Natural killer cell treated with Interleukin-12 subunit alpha and Interleukin-12 subunit beta and Interleukin-15 and Interleukin-18, amount 100 ng/mL, for 72 hours (primary cell): ENCODE measurements around the gene P2RY10. TPM values are rescaled to one million over a fixed set of nuclear protein-coding genes. Genes with fewer than 3 reads are reported as not detected.

Source experiments
- ATAC-seq, 2 donors: fragments of 150-1000 bp; cut with Tn5 transposase in 1 of 2; sonication (Bioruptor Pico), chemical (Tn5 transposase) in 1 of 2; 2 replicates each; pipeline ENCODE4 v1.10.0; 2021
- DNase-seq: peaks from one replicate; pipeline ENCODE4 v3.0.0; 2022; ENCODE audit warnings: low spot score
- H3K27ac Mint-ChIP-seq, 2 donors: 1 replicate in 1 of 2; 2 replicates in 1 of 2; pipeline ENCODE4 v1.8.0; 2022; ENCODE audit warnings: mixed read lengths in 2 of 2, mild to moderate bottlenecking in 1 of 2, moderate library complexity in 1 of 2
- H3K27me3 Mint-ChIP-seq, 2 donors: 1 replicate in 1 of 2; 2 replicates in 1 of 2; pipeline ENCODE4 v1.8.0; 2022; ENCODE audit warnings: mixed read lengths in 2 of 2
- H3K36me3 Mint-ChIP-seq: one replicate; pipeline ENCODE4 v1.8.0; 2022; ENCODE audit warnings: mixed read lengths
- H3K4me1 Mint-ChIP-seq, 2 donors: 1 replicate in 1 of 2; 2 replicates in 1 of 2; pipeline ENCODE4 v1.8.0; 2022; ENCODE audit warnings: low read depth in 2 of 2, mixed read lengths in 2 of 2, mild to moderate bottlenecking in 1 of 2
- H3K4me3 Mint-ChIP-seq: one replicate; pipeline ENCODE4 v1.8.0; 2022; ENCODE audit warnings: mixed read lengths
- H3K9me3 Mint-ChIP-seq: 2 replicates; pipeline ENCODE4 v1.8.0; 2022; ENCODE audit warnings: mixed read lengths
- total RNA-seq, 2 donors: library from RNA; stranded (reverse); gene quantifications; one replicate each; pipeline ENCODE4 v1.2.3, GENCODE V29; 2022

P2RY10 gene, protein sequence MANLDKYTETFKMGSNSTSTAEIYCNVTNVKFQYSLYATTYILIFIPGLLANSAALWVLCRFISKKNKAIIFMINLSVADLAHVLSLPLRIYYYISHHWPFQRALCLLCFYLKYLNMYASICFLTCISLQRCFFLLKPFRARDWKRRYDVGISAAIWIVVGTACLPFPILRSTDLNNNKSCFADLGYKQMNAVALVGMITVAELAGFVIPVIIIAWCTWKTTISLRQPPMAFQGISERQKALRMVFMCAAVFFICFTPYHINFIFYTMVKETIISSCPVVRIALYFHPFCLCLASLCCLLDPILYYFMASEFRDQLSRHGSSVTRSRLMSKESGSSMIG
- 10 to 100 TPM; 10.1 to 10.4 TPM for total RNA-seq

GRCh38 chrX:78945186-78945912, at the start of gene P2RY10:
P2RY10 (plus strand) TSS chrX:78945391; CDS start chrX:78960521, 15,130 bp downstream.
- DNase-seq (no peak), ATAC-seq (peak; percentile 28 to 68)
- H3K27me3 Mint-ChIP-seq, result peaks cover 0 to 12% of the 10 kb centered on the region in 2 donors
- peak within 1 kb of the TSS; percentile 85 to 89 for H3K27ac Mint-ChIP-seq
- H3K36me3 Mint-ChIP-seq, result no peaks in the 10 kb centered on the region
- H3K9me3 Mint-ChIP-seq, result no peaks in the 10 kb centered on the region
- H3K4me3 Mint-ChIP-seq, result peak within 1 kb of the TSS; percentile 92
- peaks cover 34 to 44% of the 10 kb centered on the region in 2 donors for H3K4me1 Mint-ChIP-seq

- ATAC-seq, result peak in 1 of 2 donors; percentile 36
- peaks cover 17 to 20% of the 10 kb centered on the region in 2 donors for H3K4me1 Mint-ChIP-seq
- no peak for DNase-seq
- H3K36me3 Mint-ChIP-seq, result peaks cover 10% of the 10 kb centered on the region
- peaks cover 0 to 12% of the 10 kb centered on the region in 2 donors for H3K27me3 Mint-ChIP-seq
- H3K27ac Mint-ChIP-seq, result peak overlapping the region; percentile 94
- H3K4me3 Mint-ChIP-seq, result peak overlapping the region; percentile 54
- no peaks in the 10 kb centered on the region for H3K9me3 Mint-ChIP-seq
These were observed 22.4 kb upstream of the P2RY10 start for GRCh38 chrX:78922754-78923153.

DNA sequence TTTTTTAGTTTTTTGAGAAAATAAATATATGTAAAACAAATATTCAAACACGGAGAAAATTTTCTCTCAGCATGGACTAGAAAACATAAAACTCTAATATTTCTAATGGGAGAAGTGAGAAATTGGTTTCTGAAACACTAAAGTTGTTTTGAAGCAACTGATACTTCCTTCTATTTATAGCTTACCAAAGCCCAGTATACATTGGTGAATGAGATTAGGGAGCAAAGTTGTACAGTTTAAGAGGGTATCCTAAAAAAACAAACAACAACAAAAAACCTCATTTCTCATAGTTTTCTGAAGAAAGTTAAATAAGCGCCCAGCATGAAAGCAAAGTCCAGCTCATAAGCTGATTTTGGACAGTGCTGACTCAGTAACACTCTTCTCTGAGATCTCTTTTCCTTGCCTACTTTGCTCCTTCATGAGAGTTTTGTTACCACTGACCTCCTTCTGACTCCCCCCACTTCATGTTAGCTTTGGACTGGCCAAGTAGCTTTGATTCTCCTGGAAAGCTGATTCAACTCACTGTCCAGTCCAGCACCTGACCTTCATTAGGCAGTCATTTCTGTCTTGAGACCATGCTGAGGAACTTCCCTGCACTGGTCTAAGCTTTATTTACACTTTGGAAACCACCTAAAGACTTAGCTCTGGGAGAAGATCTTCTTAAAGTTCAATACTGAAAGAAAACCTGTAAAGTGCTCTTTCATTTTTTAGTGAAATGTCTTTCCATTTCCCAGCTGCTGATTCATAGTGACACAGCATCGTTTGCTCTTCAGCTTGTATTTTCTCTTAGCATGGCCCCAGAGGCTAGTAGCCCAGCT, 21.8 kb upstream of the P2RY10 start:
- ATAC-seq, result peak; percentile 71 to 90
- no peaks in the 10 kb centered on the region for H3K9me3 Mint-ChIP-seq
- H3K27ac Mint-ChIP-seq, result peak overlapping the region; percentile 94
- no peak for DNase-seq
- H3K27me3 Mint-ChIP-seq, result peaks cover 0 to 10% of the 10 kb centered on the region in 2 donors
- H3K36me3 Mint-ChIP-seq, result peaks cover 10% of the 10 kb centered on the region
- H3K4me1 Mint-ChIP-seq, result peaks cover 17 to 20% of the 10 kb centered on the region in 2 donors
- peak overlapping the region; percentile 73 for H3K4me3 Mint-ChIP-seq

DNA sequence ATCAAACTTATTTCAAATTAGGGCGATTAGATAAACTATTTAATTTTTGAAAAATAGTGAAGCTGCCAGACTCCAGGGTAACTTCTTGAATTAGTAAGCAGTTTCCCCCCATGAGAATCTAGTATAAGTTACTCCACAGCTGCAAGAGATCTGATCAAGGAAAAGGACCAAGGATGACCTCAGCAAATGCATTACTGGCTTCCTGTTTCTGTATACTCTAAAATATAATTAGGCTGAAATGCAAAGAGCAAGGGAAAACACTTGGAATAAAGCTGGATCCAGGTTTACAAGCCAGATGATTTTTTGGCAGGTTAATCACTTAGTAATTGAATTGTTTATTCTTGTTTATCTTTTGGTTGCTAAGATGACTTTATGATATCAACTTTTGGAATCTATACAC, 13.4 kb upstream of the P2RY10 start:
- Mint-ChIP-seq H3K4me3 (no peak overlapping the region), H3K27ac (no peak overlapping the region), H3K27me3 (peaks cover 0 to 5% of the 10 kb centered on the region in 2 donors), H3K36me3 (peaks cover 5% of the 10 kb centered on the region), H3K9me3 (peaks cover 4% of the 10 kb centered on the region), H3K4me1 (no peaks in the 10 kb centered on the region)
- ATAC-seq, result no peak
- DNase-seq, result no peak

GRCh38 chrX:78934866-78935265, 10.3 kb upstream of the P2RY10 start:
- Mint-ChIP-seq H3K27ac (no peak overlapping the region), H3K36me3 (peaks cover 7% of the 10 kb centered on the region), H3K4me3 (no peak overlapping the region), H3K27me3 (no peaks in the 10 kb centered on the region), H3K4me1 (no peaks in the 10 kb centered on the region), H3K9me3 (peaks cover 4% of the 10 kb centered on the region)
- ATAC-seq (no peak), DNase-seq (no peak)

DNA sequence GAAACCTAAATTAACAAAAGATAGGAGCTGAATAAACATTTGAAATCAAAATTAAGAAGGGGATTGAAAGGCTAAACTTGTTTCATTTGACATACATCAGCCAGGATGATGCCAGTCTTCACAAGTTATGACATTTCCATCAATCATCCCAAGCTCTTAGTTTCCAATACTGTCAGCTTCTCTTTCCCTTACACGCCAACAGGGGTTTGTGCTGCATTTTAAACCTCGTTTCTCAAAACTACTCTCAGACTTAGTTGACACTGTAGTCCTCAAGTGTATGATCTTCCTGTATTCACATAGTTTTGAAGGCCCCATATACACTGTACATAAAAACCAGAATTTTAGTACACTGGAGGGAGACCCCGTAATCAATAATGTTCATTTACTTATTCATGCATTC, 840 bp upstream of the P2RY10 start:
- no peaks in the 10 kb centered on the region for H3K36me3 Mint-ChIP-seq
- no peak overlapping the region for H3K4me3 Mint-ChIP-seq
- peaks cover 28 to 34% of the 10 kb centered on the region in 2 donors for H3K4me1 Mint-ChIP-seq
- H3K9me3 Mint-ChIP-seq, result no peaks in the 10 kb centered on the region
- DNase-seq (no peak), ATAC-seq (no peak)
- peak overlapping the region; percentile 85 to 89 for H3K27ac Mint-ChIP-seq
- peaks cover 0 to 11% of the 10 kb centered on the region in 2 donors for H3K27me3 Mint-ChIP-seq

DNA sequence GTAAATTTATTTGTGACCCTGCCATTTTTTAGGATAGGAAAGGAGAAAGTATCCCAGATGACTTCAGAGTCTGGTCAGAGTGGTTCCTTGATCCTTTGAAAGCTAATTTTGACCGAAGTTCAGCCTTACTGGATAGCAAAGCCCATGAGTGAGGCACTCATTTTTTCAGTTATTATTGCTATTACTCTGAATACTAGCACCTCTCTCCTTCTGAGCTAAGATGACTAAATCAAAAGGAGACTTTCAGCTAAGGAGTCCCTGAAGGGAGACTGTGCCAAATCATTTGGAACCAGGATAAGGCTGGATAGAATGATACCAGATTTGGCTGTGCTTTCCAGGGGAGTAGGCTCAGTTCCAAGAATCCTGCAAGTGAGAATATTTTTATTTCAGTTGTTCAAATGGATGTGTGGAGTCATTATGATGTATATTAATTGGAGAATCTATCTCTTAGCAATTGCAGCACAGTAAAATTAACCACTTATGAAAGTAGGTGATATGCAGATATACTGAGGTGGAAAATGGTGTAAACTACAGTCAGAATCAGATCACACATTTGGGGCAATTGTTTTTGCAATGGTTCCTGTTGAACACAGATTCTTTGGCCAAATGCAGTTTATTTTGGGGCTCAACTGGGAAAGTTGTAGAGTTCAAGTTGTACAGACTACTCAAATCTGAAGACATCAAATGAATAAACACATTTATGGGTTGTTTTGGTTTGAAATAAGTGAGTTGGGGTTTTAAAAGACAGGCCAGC, 1.2 kb downstream of the P2RY10 start:
- H3K4me3 Mint-ChIP-seq, result peak overlapping the region; percentile 92
- peaks cover 0 to 12% of the 10 kb centered on the region in 2 donors for H3K27me3 Mint-ChIP-seq
- H3K27ac Mint-ChIP-seq, result peak overlapping the region; percentile 85 to 89
- no peaks in the 10 kb centered on the region for H3K36me3 Mint-ChIP-seq
- ATAC-seq (peak; percentile 24 to 81), DNase-seq (no peak)
- H3K9me3 Mint-ChIP-seq, result no peaks in the 10 kb centered on the region
- peaks cover 34 to 44% of the 10 kb centered on the region in 2 donors for H3K4me1 Mint-ChIP-seq

GRCh38 chrX:78950009-78950835, 5.0 kb downstream of the P2RY10 start:
- Mint-ChIP-seq H3K4me3 (peak overlapping the region; percentile 92), H3K9me3 (no peaks in the 10 kb centered on the region), H3K36me3 (peaks cover 20% of the 10 kb centered on the region), H3K27ac (peak overlapping the region; percentile 37 to 73), H3K27me3 (peaks cover 0 to 2% of the 10 kb centered on the region in 2 donors), H3K4me1 (peaks cover 27 to 54% of the 10 kb centered on the region in 2 donors)
- no peak for DNase-seq
- no peak for ATAC-seq

DNA sequence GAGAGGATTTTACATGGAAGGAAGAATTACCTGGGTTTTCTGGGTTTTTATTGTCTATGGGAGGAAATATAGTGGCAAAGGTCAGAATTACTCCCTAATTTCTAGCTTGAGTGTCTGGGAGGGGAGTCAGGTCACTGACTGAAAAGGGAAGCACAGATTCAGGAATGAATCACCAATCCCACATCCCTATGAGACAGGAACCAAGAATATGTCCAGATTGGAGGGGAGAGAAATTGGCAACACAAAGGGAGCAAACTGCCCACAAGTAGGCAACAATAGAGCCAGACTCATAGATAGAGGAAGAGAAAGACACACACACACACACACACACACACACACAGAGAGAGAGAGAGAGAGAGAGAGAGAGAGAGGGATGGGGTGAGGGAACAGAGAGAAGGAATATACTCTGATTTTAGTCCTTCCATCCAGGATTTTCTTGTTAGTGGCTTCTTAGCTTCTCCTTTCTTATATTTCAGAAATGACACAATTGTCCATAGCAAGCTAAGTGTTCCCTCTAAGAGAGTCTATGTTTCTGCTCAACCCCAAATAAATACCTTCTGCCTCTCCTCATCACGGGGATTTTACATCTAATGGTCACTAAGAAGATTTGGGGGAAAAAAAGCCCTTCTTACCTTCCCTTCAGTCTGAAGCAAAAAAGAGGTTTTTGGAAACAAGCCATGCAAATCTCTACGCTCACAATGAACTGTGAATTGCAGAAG, 12.0 kb downstream of the P2RY10 start:
- DNase-seq (no peak), ATAC-seq (no peak)
- peak overlapping the region; percentile 78 for H3K4me3 Mint-ChIP-seq
- H3K36me3 Mint-ChIP-seq, result peaks cover 17% of the 10 kb centered on the region
- peaks cover 26 to 55% of the 10 kb centered on the region in 2 donors for H3K4me1 Mint-ChIP-seq
- peaks cover 0 to 2% of the 10 kb centered on the region in 2 donors for H3K27me3 Mint-ChIP-seq
- H3K9me3 Mint-ChIP-seq, result no peaks in the 10 kb centered on the region
- peak overlapping the region; percentile 7 to 81 for H3K27ac Mint-ChIP-seq

GRCh38 chrX:78957768-78958130, 12.6 kb downstream of the P2RY10 start:
- Mint-ChIP-seq H3K36me3 (peaks cover 12% of the 10 kb centered on the region), H3K27ac (peak overlapping the region; percentile 7 to 81)

DNA sequence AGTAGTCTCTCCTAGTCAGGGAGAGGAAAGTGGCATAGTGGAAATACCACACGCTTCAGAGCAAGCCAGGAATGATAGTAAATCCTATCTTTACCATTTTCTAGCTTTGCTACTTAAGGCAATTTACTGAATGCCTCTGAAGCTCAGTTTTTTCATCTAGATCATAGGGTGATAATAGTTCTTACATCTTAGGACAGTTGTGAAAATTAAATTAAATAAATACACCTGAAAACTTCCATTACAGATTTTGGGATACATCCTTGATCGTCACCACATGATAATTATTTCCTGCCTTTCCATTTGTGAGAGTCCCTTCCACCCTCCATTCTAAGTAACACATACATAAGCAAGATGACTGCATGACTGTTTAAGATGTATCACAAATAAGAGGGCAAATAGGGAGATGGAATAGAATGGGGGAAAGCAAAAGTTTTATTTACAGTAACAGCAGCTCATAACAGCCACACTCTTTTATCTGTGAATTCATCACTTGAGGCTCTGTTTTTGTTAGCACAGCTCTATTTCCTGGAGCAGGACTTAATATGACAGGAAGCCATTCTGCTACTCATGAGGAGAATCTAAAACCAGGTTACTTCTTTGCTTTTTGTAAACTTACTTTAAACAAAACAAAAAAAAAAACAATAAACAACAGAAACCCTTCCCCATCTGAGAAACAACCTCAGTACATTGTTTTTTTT, 13.4 kb downstream of the P2RY10 start:
- DNase-seq (no peak), ATAC-seq (no peak)
- Mint-ChIP-seq H3K4me3 (peak overlapping the region; percentile 78), H3K36me3 (peaks cover 6% of the 10 kb centered on the region), H3K9me3 (no peaks in the 10 kb centered on the region), H3K4me1 (peaks cover 33 to 49% of the 10 kb centered on the region in 2 donors), H3K27me3 (peaks cover 0 to 2% of the 10 kb centered on the region in 2 donors), H3K27ac (peak overlapping the region; percentile 7 to 81)

More at GRCh38 chrX:78957768-78958130, 12.6 kb downstream of the P2RY10 start:
- DNase-seq (no peak), ATAC-seq (no peak)
- Mint-ChIP-seq H3K4me1 (peaks cover 28 to 50% of the 10 kb centered on the region in 2 donors), H3K27me3 (peaks cover 0 to 2% of the 10 kb centered on the region in 2 donors), H3K4me3 (peak overlapping the region; percentile 78), H3K9me3 (no peaks in the 10 kb centered on the region)
